ENCODE data around the gene UMODL1.

The UMODL1 gene

DNA sequence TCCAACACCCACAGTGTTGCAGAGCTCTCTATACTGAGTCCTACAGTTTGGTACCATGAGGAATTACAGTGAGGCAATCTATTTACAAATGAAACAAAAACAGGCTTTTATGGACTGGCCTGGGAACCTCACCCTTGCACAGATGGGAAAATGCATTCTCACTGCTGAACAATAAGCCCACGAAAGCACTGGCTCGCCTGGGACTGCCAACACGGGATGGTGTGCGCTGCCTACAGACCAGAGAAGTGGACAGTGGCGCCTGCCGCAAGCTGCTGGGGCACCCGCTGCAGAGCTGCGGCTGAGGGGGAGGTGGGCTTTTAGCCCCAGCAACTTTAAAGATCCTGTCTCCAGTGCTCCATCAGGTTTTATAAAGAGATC is 119.4 kb downstream of the UMODL1 start:
- Histone ChIP-seq H3K18ac (ENCODE audit: low read depth in 1 of 2, low read length in 2 of 2) (no peak overlapping the region), H3K36me3 (ENCODE audit: control insufficient read depth in 1 of 2, insufficient read depth in 2 of 2, low read depth in 1 of 2, low read length in 2 of 2) (no peaks in the 10 kb centered on the region), H2BK120ac (ENCODE audit: low read depth, low read length) (no peak overlapping the region), H3K79me1 (replicated peaks; ENCODE audit: low read length, poor library complexity, severe bottlenecking) (no peaks in the 10 kb centered on the region), H4K91ac (ENCODE audit: low read length) (no peak overlapping the region), H3K9me3 (ENCODE audit: control insufficient read depth, low read length) (no peaks in the 10 kb centered on the region), H4K8ac (ENCODE audit: low read length) (no peak overlapping the region), H3K4me3 (ENCODE audit: insufficient read depth in 1 of 2, low read depth in 1 of 2, low read length in 2 of 2) (no peak overlapping the region), H2BK5ac (ENCODE audit: low read depth, low read length, poor library complexity, severe bottlenecking) (no peak overlapping the region), H2BK15ac (ENCODE audit: low read depth, poor library complexity, severe bottlenecking) (no peak overlapping the region), H3K23ac (ENCODE audit: low read length in 2 of 2) (no peak overlapping the region), H3K27me3 (ENCODE audit: control insufficient read depth in 1 of 2, insufficient read depth in 1 of 2, low read length in 2 of 2) (peaks cover 24 to 49% of the 10 kb centered on the region in 2 experiments), H2AFZ (ENCODE audit: low read depth, low read length) (no peak overlapping the region), H3K27ac (ENCODE audit: low read length, poor library complexity, severe bottlenecking) (no peak overlapping the region), H3K14ac (ENCODE audit: low read length in 2 of 2) (no peak overlapping the region), H3K9ac (ENCODE audit: low read length) (no peak overlapping the region), H3K4ac (ENCODE audit: low read depth in 1 of 2, low read length in 2 of 2) (no peak overlapping the region), H3K4me1 (ENCODE audit: control insufficient read depth, insufficient read depth, low read depth, low read length) (no peaks in the 10 kb centered on the region), H2BK12ac (ENCODE audit: low read length in 2 of 2) (no peak overlapping the region), H3K4me2 (ENCODE audit: low read length, poor library complexity, severe bottlenecking) (no peak overlapping the region), H2AK5ac (ENCODE audit: low read length, severe bottlenecking) (no peak overlapping the region)
- DNase-seq: no peak
- WGBS: 93% methylated on average over 8 of the region's 8 CpGs

DNA sequence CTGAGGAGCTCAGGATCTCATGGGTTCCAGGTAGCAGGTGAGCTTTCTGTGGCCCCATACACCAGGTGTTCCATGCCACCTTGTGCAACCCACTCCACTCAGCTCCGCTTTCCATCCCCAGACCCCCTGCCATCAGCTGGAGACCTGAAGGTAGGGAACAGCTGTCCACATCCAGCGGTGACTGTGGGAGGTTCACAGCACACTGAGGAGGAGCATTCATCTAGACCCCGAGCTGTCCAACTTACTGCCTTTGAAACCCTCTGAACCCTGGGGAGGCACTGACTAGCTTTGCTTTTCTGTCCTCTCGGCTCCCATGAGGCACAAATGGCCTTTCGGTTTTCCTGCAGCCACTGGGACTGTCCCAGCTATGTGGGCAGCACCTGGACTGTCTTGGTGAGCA is 119.9 kb downstream of the UMODL1 start:
- Histone ChIP-seq H3K79me1 (replicated peaks; ENCODE audit: low read length, poor library complexity, severe bottlenecking) (no peaks in the 10 kb centered on the region), H4K8ac (ENCODE audit: low read length) (no peak overlapping the region), H2AFZ (ENCODE audit: low read depth, low read length) (peak overlapping the region; percentile 10), H3K27me3 (ENCODE audit: control insufficient read depth in 1 of 2, insufficient read depth in 1 of 2, low read length in 2 of 2) (peaks cover 24 to 49% of the 10 kb centered on the region in 2 experiments), H2BK12ac (ENCODE audit: low read length in 2 of 2) (no peak overlapping the region), H3K4me3 (ENCODE audit: insufficient read depth in 1 of 2, low read depth in 1 of 2, low read length in 2 of 2) (no peak overlapping the region), H2BK5ac (ENCODE audit: low read depth, low read length, poor library complexity, severe bottlenecking) (no peak overlapping the region), H3K23ac (ENCODE audit: low read length in 2 of 2) (no peak overlapping the region), H3K9me3 (ENCODE audit: control insufficient read depth, low read length) (no peaks in the 10 kb centered on the region), H3K18ac (ENCODE audit: low read depth in 1 of 2, low read length in 2 of 2) (no peak overlapping the region), H3K4ac (ENCODE audit: low read depth in 1 of 2, low read length in 2 of 2) (no peak overlapping the region), H2BK120ac (ENCODE audit: low read depth, low read length) (no peak overlapping the region), H2BK15ac (ENCODE audit: low read depth, poor library complexity, severe bottlenecking) (no peak overlapping the region), H3K4me2 (ENCODE audit: low read length, poor library complexity, severe bottlenecking) (no peak overlapping the region), H4K91ac (ENCODE audit: low read length) (no peak overlapping the region), H3K4me1 (ENCODE audit: control insufficient read depth, insufficient read depth, low read depth, low read length) (no peaks in the 10 kb centered on the region), H3K27ac (ENCODE audit: low read length, poor library complexity, severe bottlenecking) (no peak overlapping the region), H3K9ac (ENCODE audit: low read length) (no peak overlapping the region), H2AK5ac (ENCODE audit: low read length, severe bottlenecking) (no peak overlapping the region), H3K36me3 (ENCODE audit: control insufficient read depth in 1 of 2, insufficient read depth in 2 of 2, low read depth in 1 of 2, low read length in 2 of 2) (no peaks in the 10 kb centered on the region), H3K14ac (ENCODE audit: low read length in 2 of 2) (no peak overlapping the region)
- 89% methylated on average over 4 of the region's 5 CpGs for WGBS
- DNase-seq: no peak

DNA sequence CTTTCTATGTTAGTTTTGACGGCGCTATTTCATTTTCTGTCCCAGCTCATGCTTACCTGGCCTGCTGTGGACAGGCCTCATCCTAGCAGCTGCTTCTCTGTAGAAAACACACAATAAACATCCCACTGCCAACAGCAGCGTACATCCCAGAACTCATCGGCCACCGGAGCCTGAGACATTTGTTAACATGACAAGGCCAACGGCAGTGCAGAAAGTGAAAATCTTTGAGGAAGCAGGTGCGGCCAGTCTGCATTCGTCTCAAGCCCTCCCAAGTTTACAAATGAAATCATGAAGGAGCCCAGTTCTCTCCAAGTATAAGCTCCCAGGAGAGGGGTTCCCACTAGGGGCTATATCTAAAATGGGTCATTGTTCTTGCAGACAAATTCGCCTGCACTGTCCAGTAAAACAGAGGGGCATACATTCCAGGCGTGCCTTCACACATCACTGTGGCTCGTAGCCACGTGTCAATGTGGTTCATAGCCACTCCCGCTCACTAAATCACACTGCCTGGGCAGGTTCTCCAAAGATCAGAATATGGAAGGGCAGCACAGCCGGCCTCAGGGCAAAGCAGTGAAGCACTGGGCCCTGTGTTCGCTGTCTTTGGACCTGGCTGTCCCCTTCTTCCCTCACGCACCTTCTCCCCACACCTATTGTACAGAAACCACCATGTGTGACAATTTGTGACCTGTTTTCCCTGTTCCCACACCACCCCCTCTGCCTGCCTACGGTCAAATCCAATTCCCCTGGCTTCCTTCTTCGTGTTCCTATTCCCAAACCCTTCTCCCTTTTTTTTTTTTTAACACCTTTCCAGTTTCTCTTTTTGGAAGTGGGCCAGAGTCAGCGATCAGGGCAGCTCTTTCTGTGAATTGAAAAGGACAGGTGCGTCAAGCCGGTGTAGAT is 120.8 kb downstream of the UMODL1 start:
- Histone ChIP-seq H4K8ac (ENCODE audit: low read length) (no peak overlapping the region), H2AFZ (ENCODE audit: low read depth, low read length) (no peak overlapping the region), H3K36me3 (ENCODE audit: control insufficient read depth in 1 of 2, insufficient read depth in 2 of 2, low read depth in 1 of 2, low read length in 2 of 2) (no peaks in the 10 kb centered on the region), H3K4me1 (ENCODE audit: control insufficient read depth, insufficient read depth, low read depth, low read length) (no peaks in the 10 kb centered on the region), H3K4me2 (ENCODE audit: low read length, poor library complexity, severe bottlenecking) (no peak overlapping the region), H4K91ac (ENCODE audit: low read length) (no peak overlapping the region), H3K18ac (ENCODE audit: low read depth in 1 of 2, low read length in 2 of 2) (no peak overlapping the region), H3K9ac (ENCODE audit: low read length) (no peak overlapping the region), H2AK5ac (ENCODE audit: low read length, severe bottlenecking) (no peak overlapping the region), H3K4ac (ENCODE audit: low read depth in 1 of 2, low read length in 2 of 2) (no peak overlapping the region), H3K9me3 (ENCODE audit: control insufficient read depth, low read length) (no peaks in the 10 kb centered on the region), H3K27me3 (ENCODE audit: control insufficient read depth in 1 of 2, insufficient read depth in 1 of 2, low read length in 2 of 2) (peaks cover 24 to 49% of the 10 kb centered on the region in 2 experiments), H3K27ac (ENCODE audit: low read length, poor library complexity, severe bottlenecking) (no peak overlapping the region), H2BK5ac (ENCODE audit: low read depth, low read length, poor library complexity, severe bottlenecking) (no peak overlapping the region), H2BK120ac (ENCODE audit: low read depth, low read length) (no peak overlapping the region), H3K79me1 (replicated peaks; ENCODE audit: low read length, poor library complexity, severe bottlenecking) (no peaks in the 10 kb centered on the region), H3K4me3 (ENCODE audit: insufficient read depth in 1 of 2, low read depth in 1 of 2, low read length in 2 of 2) (no peak overlapping the region), H3K23ac (ENCODE audit: low read length in 2 of 2) (no peak overlapping the region), H2BK15ac (ENCODE audit: low read depth, poor library complexity, severe bottlenecking) (no peak overlapping the region), H2BK12ac (ENCODE audit: low read length in 2 of 2) (no peak overlapping the region), H3K14ac (ENCODE audit: low read length in 2 of 2) (no peak overlapping the region)
- 80% methylated on average over 21 of the region's 21 CpGs for WGBS
- no peak for DNase-seq

All from mesenchymal stem cell (in vitro differentiated cells and primary cell).